ENCODE data around the gene CEP85.

The CEP85 gene

GRCh38 chr1:26278724-26279455 lies 44.9 kb downstream of the CEP85 start:
- DNase-seq = peak; percentile 35

GRCh38 chr1:26279456-26280332 lies 45.7 kb downstream of the CEP85 start, which contains the start of gene SH3BGRL3:
Gene SH3BGRL3, plus strand, starts transcription at chr1:26280086. Its CDS starts 70 bp downstream, at chr1:26280156.
- peak; percentile 84 for DNase-seq

- DNase-seq = peak; percentile 59
These were observed 46.5 kb downstream of the CEP85 start for GRCh38 chr1:26280333-26281042.

GRCh38 chr1:26281091-26281958 lies 47.3 kb downstream of the CEP85 start:
- no peak for DNase-seq

- peak; percentile 68 for DNase-seq
These were observed 48.0 kb downstream of the CEP85 start for GRCh38 chr1:26281971-26282370.

GRCh38 chr1:26282401-26282918 lies 48.5 kb downstream of the CEP85 start:
- DNase-seq = no peak

GRCh38 chr1:26283279-26283853 lies 49.4 kb downstream of the CEP85 start:
- DNase-seq = no peak

GRCh38 chr1:26283871-26284596 lies 50.0 kb downstream of the CEP85 start:
- DNase-seq = no peak

GRCh38 chr1:26284597-26285347 lies 50.8 kb downstream of the CEP85 start:
- DNase-seq = peak; percentile 84

GRCh38 chr1:26285366-26286063 lies 51.5 kb downstream of the CEP85 start:
- DNase-seq = no peak

- no peak for DNase-seq
These were observed 52.0 kb downstream of the CEP85 start for GRCh38 chr1:26286064-26286416.

- no peak for DNase-seq
These were observed 53.2 kb downstream of the CEP85 start for GRCh38 chr1:26287033-26287711.

GRCh38 chr1:26287811-26288210 lies 53.8 kb downstream of the CEP85 start:
- no peak for DNase-seq

GRCh38 chr1:26288311-26288941 lies 54.4 kb downstream of the CEP85 start:
- no peak for DNase-seq

GRCh38 chr1:26289158-26290059 lies 55.4 kb downstream of the CEP85 start:
- no peak for DNase-seq

- DNase-seq = no peak
These were observed 56.3 kb downstream of the CEP85 start for GRCh38 chr1:26290122-26290881.

Data from fibroblast of skin of abdomen (primary cell).